H1 (cell line): ENCODE results near the gene YIPF2.

Experiments used
- POLR2A ChIP-seq, 2 experiments: IDR thresholded peaks; 1 replicate in 1 of 2; 2 replicates in 1 of 2; pipeline ENCODE4 v1.6.1; 2011; ENCODE audit warnings: low read depth in 2 of 2, low read length in 2 of 2, mild to moderate bottlenecking in 2 of 2; ENCODE audit errors: control extremely low read depth in 1 of 2
- RNF2 ChIP-seq: fragments of 200-900, 300-1000 bp; sonication (generic); IDR thresholded peaks from 2 replicates; pipeline ENCODE4 v1.7.1; 2016; ENCODE audit warnings: borderline replicate concordance, low read depth, mild to moderate bottlenecking, antibody characterized with exemption, low read length; ENCODE audit not compliant: poor library complexity, severe bottlenecking; ENCODE audit errors: missing control alignments
- SIX5 ChIP-seq: IDR thresholded peaks from 2 replicates; pipeline ENCODE4 v1.6.1; 2011; ENCODE audit warnings: mild to moderate bottlenecking, low read depth, low read length
- TF ChIP-seq, protein P1 (sequence below), 3 experiments: IDR thresholded peaks; 1 replicate in 2 of 3; 2 replicates in 1 of 3; pipeline versions ENCODE4 v1.5.1 to v1.6.1; 2011; ENCODE audit warnings: low read length in 3 of 3, mild to moderate bottlenecking in 3 of 3, inconsistent platforms in 2 of 3, low read depth in 1 of 3, moderate library complexity in 1 of 3; ENCODE audit not compliant: insufficient read depth in 1 of 3; ENCODE audit errors: control extremely low read depth in 1 of 3
- TF ChIP-seq, protein P2 (sequence below): IDR thresholded peaks from 2 replicates; pipeline ENCODE4 v1.6.1; 2011; ENCODE audit warnings: low read length, improper control_type of control experiment

DNA sequence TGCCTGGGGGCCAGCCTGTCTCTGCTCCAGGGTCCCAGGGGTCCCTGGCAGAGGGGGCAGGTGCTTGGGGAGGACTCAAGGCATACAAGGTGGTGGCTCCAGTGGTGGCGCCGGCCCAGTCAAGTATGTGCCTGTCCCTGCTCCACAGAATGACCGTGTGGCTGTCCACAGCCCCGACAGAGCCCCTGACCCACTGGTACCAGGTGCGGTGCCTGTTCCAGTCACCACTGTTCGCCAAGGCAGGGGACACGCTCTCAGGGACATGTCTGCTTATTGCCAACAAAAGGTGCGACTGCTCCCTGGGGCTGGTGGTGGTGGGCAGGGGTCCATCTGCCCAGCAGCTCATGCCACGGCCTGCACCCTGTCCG, 8.2 kb downstream of the YIPF2 start:
- TF ChIP-seq, protein P1, sequence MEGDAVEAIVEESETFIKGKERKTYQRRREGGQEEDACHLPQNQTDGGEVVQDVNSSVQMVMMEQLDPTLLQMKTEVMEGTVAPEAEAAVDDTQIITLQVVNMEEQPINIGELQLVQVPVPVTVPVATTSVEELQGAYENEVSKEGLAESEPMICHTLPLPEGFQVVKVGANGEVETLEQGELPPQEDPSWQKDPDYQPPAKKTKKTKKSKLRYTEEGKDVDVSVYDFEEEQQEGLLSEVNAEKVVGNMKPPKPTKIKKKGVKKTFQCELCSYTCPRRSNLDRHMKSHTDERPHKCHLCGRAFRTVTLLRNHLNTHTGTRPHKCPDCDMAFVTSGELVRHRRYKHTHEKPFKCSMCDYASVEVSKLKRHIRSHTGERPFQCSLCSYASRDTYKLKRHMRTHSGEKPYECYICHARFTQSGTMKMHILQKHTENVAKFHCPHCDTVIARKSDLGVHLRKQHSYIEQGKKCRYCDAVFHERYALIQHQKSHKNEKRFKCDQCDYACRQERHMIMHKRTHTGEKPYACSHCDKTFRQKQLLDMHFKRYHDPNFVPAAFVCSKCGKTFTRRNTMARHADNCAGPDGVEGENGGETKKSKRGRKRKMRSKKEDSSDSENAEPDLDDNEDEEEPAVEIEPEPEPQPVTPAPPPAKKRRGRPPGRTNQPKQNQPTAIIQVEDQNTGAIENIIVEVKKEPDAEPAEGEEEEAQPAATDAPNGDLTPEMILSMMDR (IDR thresholded peaks at IDR 0.05; ENCODE audit: control extremely low read depth in 1 of 3, insufficient read depth in 1 of 3, low read depth in 1 of 3, low read length in 3 of 3): no peak
- TF ChIP-seq RNF2: no peak
- no peak for TF ChIP-seq POLR2A (IDR thresholded peaks at IDR 0.05; ENCODE audit: control extremely low read depth in 1 of 2, low read depth in 2 of 2, low read length in 2 of 2)
- TF ChIP-seq, protein P2, sequence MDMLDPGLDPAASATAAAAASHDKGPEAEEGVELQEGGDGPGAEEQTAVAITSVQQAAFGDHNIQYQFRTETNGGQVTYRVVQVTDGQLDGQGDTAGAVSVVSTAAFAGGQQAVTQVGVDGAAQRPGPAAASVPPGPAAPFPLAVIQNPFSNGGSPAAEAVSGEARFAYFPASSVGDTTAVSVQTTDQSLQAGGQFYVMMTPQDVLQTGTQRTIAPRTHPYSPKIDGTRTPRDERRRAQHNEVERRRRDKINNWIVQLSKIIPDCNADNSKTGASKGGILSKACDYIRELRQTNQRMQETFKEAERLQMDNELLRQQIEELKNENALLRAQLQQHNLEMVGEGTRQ: no peak
- TF ChIP-seq SIX5: no peak
